Fibroblast of lung (primary cell): ENCODE measurements around the gene ABHD6. TPM values are rescaled to one million over a fixed set of nuclear protein-coding genes. Genes with fewer than 3 reads are reported as not detected.

Experiments
- DNase-seq, 2 donors: peaks; one replicate each; pipeline versions ENCODE4 v3.0.0 to v3.0.0-alpha.2; 2010; ENCODE audit warnings: low read depth in 2 of 2
- H2AFZ ChIP-seq: 2 replicates; pipeline ENCODE4 v1.5.1; 2012; ENCODE audit warnings: low read length, control low read depth, inconsistent platforms
- H3K27ac ChIP-seq: 2 replicates; pipeline ENCODE4 v1.5.1; 2011; ENCODE audit warnings: low read length, control low read depth; ENCODE audit not compliant: insufficient read depth
- H3K27me3 ChIP-seq: 2 replicates; pipeline ENCODE4 v1.5.1; 2011; ENCODE audit warnings: mild to moderate bottlenecking, low read length; ENCODE audit not compliant: control insufficient read depth, insufficient read depth
- H3K36me3 ChIP-seq: 2 replicates; pipeline ENCODE4 v1.5.1; 2011; ENCODE audit warnings: low read length; ENCODE audit not compliant: control insufficient read depth, insufficient read depth
- H3K4me1 ChIP-seq: 2 replicates; pipeline ENCODE4 v1.5.1; 2011; ENCODE audit warnings: low read length; ENCODE audit not compliant: control insufficient read depth, insufficient read depth; ENCODE audit errors: extremely low read depth
- H3K4me2 ChIP-seq: 2 replicates; pipeline ENCODE4 v1.5.1; 2011; ENCODE audit warnings: low read length, control low read depth; ENCODE audit not compliant: insufficient read depth; ENCODE audit errors: extremely low read depth
- H3K4me3 ChIP-seq, 4 experiments: fragments of 200-600 bp in 1 of 4; sonication (generic) in 1 of 4; replicated peaks in 1 of 4; 2 replicates each; pipeline ENCODE4 v1.5.1; 2011 to 2016; ENCODE audit warnings: low read length in 4 of 4, low read depth in 3 of 4, mild to moderate bottlenecking in 3 of 4, control low read depth in 2 of 4, inconsistent platforms in 1 of 4, mixed read lengths in 1 of 4; ENCODE audit not compliant: insufficient read depth in 1 of 4; ENCODE audit errors: control extremely low read depth in 1 of 4
- H3K79me2 ChIP-seq: 2 replicates; pipeline ENCODE4 v1.5.1; 2012; ENCODE audit warnings: mild to moderate bottlenecking, low read length, inconsistent platforms; ENCODE audit not compliant: control insufficient read depth, insufficient read depth
- H3K9ac ChIP-seq: 2 replicates; pipeline ENCODE4 v1.5.1; 2011; ENCODE audit warnings: mild to moderate bottlenecking, low read length, control low read depth; ENCODE audit not compliant: insufficient read depth
- H3K9me3 ChIP-seq: 2 replicates; pipeline ENCODE4 v1.5.1; 2012; ENCODE audit warnings: low read depth, low read length; ENCODE audit not compliant: control insufficient read depth, insufficient read depth
- H4K20me1 ChIP-seq: 2 replicates; pipeline ENCODE4 v1.5.1; 2011; ENCODE audit warnings: low read length; ENCODE audit not compliant: control insufficient read depth, insufficient read depth; ENCODE audit errors: extremely low read depth
- CTCF ChIP-seq, 2 donors: IDR thresholded peaks in 1 of 2; conservative IDR thresholded peaks in 1 of 2; 1 replicate in 1 of 2; 2 replicates in 1 of 2; pipeline ENCODE4 v1.5.1; 2011 to 2012; ENCODE audit warnings: low read length in 2 of 2, control low read depth in 1 of 2, inconsistent platforms in 1 of 2, low read depth in 1 of 2, mild to moderate bottlenecking in 1 of 2
- EZH2 ChIP-seq: IDR thresholded peaks from 2 replicates; pipeline ENCODE4 v1.5.1; 2012; ENCODE audit warnings: low read length, control low read depth, mild to moderate bottlenecking; ENCODE audit errors: missing control alignments
- polyA plus RNA-seq, 2 donors: library from polyadenylated mRNA; depleted of rRNA in 1 of 2; stranded (reverse) in 1 of 2; unstranded in 1 of 2; fragments of >200 nt; gene quantifications; 2 replicates each; pipeline ENCODE4 v1.2.1, GENCODE V29; 2011 to 2012; ENCODE audit warnings: missing spikeins in 1 of 2
- total RNA-seq: library from RNA; depleted of rRNA; stranded (reverse); fragments of >200 nt; gene quantifications from 2 replicates; pipeline ENCODE4 v1.2.1, GENCODE V29; 2014

ABHD6 gene
- total and polyA plus RNA-seq, 2 donors (not counting 1 experiment from before 2014, with no cell fraction given), result 7.3 to 13.5 TPM

- Histone ChIP-seq H3K9ac (no peak overlapping the region), H3K4me1 (peaks cover 8% of the 10 kb centered on the region), H4K20me1 (no peaks in the 10 kb centered on the region), H3K27ac (no peak overlapping the region), H3K4me3 (no peak overlapping the region), H2AFZ (no peak overlapping the region), H3K27me3 (no peaks in the 10 kb centered on the region), H3K4me2 (no peak overlapping the region), H3K79me2 (no peaks in the 10 kb centered on the region), H3K36me3 (no peaks in the 10 kb centered on the region), H3K9me3 (no peaks in the 10 kb centered on the region)
- DNase-seq, result no peak
- TF ChIP-seq EZH2 (no peak), CTCF (conservative IDR thresholded peaks at IDR 0.05 in 1 of 2, IDR thresholded peaks at IDR 0.05 in 1 of 2; ENCODE audit: low read depth in 1 of 2, low read length in 2 of 2) (no peak)
Observed at GRCh38 chr3:58256061-58256460, 18.5 kb downstream of the ABHD6 start.

GRCh38 chr3:58256511-58256910, 18.9 kb downstream of the ABHD6 start:
- Histone ChIP-seq H3K79me2 (no peaks in the 10 kb centered on the region), H2AFZ (no peak overlapping the region), H3K9ac (no peak overlapping the region), H3K4me1 (peaks cover 8% of the 10 kb centered on the region), H3K36me3 (no peaks in the 10 kb centered on the region), H3K4me3 (no peak overlapping the region), H4K20me1 (no peaks in the 10 kb centered on the region), H3K4me2 (no peak overlapping the region), H3K27ac (no peak overlapping the region), H3K9me3 (no peaks in the 10 kb centered on the region), H3K27me3 (no peaks in the 10 kb centered on the region)
- TF ChIP-seq EZH2, result no peak
- TF ChIP-seq CTCF (conservative IDR thresholded peaks at IDR 0.05 in 1 of 2, IDR thresholded peaks at IDR 0.05 in 1 of 2; ENCODE audit: low read depth in 1 of 2, low read length in 2 of 2), result no peak
- no peak for DNase-seq

GRCh38 chr3:58258392-58259055, 20.9 kb downstream of the ABHD6 start:
- no peaks in the 10 kb centered on the region for H3K36me3 ChIP-seq

More at GRCh38 chr3:58258392-58259055, 20.9 kb downstream of the ABHD6 start:
- Histone ChIP-seq H3K9ac (no peak overlapping the region), H3K4me3 (no peak overlapping the region), H3K27ac (no peak overlapping the region), H3K79me2 (no peaks in the 10 kb centered on the region), H4K20me1 (no peaks in the 10 kb centered on the region), H3K27me3 (no peaks in the 10 kb centered on the region), H2AFZ (no peak overlapping the region), H3K9me3 (no peaks in the 10 kb centered on the region), H3K4me2 (no peak overlapping the region), H3K4me1 (peaks cover 8% of the 10 kb centered on the region)
- DNase-seq, result no peak
- TF ChIP-seq EZH2 (no peak), CTCF (conservative IDR thresholded peaks at IDR 0.05 in 1 of 2, IDR thresholded peaks at IDR 0.05 in 1 of 2; ENCODE audit: low read depth in 1 of 2, low read length in 2 of 2) (no peak)
